Measurements from ENCODE around the gene TMEM80.
"Not testable (repeated sequence)": the region's sequence is repeated elsewhere in the genome, so short reads cannot be mapped to it uniquely, and the experiment has no call there.

TMEM80 gene

DNA sequence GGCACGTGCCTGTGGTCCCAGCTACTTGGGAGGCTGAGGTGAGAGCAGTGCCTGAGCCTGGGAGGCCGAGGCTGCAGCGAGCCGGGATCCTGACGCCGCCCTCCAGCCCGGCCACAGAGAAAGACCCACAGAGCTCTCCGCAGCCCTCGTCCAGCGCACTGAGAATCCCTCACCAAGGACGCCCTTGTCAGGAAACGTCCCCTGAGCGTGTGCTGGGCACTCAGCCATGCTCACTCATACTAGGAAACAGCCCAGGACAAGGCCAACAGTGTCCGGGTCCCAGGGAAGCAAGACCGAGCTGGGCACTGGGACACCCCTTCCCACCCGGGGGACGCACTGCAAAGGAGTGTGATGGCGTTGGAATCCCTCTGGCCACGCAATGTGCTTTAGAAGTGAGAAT lies 15.1 kb upstream of the TMEM80 start:
- DNase-seq: no peak

DNA sequence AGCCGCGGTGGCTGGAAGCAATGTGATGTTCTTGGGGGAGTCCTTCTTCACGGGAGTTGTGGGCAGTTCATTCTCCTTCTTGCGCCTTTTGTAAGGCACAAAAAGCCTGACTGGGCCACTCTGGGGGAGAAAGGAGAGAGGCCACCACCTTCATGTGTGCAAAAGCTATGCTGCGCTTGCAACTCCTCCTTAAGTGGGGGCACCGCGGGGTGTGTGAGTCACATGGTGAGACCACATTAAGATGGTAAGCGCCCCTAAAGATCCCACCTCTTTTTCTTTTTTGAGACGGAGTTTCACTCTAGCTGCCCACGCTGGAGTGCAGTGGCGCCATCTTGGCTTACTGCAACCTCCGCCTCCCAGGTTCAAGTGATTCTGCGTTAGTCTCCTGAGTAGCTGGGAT lies 14.6 kb upstream of the TMEM80 start:
- no peak for DNase-seq

DNA sequence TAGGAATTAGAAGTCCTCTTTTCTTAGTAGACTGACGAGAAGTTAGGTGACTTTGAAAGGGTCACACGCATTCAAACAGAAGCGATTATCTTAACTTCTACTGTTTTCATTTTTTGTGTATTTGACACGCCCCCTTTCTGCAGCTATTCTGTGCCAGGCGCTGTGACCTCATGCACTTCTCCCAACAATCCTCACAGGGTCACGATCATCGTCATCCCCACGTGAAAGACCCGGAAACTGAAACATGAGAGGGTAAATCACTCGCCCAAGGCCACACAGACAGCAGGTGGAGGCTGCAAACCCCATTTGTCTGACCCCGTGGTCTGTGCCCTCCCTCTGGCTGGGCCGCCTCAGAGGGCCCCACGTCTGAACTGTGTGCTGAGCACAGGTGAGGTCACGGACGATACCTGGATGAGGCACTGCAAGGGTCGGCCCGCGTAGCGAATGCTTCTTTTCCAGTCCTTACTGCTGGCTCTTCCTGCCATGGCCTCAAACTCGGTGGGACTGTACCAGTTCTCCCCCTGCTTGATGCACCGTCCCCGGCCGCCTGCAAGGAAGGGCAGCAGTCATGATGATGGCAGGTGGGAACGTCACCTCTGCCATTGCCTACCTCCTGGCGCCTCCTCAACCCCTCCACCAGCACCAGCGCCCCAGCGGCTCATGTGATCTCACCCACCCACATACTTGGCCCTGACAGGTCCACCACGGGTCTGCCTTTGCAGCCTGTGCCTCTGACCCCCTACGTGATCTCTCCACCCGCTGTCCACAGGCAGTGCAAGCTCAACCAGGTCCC lies 9.0 kb upstream of the TMEM80 start:
- DNase-seq: no peak

DNA sequence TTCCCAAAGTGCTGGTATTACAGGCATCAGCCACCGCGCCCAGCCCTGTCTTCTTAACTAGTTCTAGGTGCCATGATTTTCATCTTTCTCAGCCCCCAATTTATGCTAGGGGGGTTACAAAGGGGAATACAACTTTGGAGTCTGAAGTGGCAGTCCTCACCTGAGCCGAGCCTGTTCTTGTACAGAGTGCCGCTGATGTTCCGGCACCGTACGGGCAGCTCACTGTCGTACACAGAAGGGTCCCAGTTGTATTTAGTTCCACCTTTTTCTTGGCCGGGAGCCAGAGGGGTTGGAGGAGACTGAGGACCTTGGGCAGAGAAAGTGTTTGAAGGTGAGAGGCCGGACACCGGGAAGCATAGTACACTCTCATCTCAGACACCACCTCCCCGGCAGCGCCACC lies 7.9 kb upstream of the TMEM80 start:
- no peak for DNase-seq

DNA sequence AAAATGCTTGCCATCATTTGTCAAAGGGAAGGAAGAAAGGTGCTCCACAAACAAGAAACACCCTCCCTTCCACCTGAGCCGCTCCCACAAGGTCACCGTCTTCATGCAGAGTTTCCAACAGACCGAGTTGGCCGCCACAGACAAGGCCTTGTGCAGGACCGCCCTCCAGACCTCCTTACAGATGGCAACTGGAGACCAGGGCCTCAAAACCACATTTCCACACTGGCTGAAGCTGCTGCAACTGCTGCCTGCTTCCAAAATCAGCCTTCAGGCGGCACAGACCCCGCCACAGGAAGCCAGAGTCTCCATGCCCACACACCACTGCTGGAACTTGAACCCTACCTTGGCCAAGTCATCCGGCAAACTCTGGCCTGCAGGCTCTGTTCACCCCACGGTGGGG lies 6.9 kb upstream of the TMEM80 start:
- DNase-seq: no peak

DNA sequence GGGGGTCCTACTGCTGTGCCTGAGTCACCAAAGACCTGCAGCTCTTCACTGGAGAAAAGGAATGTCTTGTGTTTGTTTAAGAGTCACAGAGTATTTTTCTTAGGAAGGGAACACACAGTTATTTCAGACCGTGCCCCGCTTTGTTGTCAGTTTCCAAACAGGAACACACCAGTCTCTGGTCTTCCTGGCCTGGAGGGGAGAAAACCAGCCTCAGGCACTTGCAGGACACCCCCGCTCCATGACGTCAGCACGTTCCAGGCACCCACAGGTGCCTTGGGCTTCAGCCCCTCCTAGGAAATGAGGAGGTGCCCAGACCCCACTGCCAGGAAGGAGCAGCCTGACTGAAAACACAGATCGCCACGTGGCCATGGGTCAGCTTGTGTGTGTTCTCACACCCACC lies 6.0 kb upstream of the TMEM80 start:
- no peak for DNase-seq

DNA sequence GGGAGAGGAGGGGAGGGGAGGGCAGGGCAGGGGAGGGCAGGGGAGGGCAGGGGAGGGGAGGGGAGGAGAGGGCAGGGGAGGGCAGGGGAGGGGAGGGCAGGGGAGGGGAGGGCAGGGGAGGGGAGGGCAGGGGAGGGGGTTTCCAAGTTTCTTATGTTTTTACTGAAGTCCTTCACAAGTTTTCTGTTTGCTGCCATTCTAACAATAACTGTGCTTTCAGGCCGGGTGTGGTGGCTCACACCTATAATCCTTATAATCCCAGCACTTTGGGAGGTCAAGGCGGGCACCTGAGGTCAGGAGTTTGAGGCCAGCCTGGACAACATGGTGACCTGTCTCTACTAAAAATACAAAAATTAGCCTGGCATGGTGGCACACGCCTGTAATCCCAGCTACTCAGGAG lies 5.4 kb upstream of the TMEM80 start:
- not testable (repeated sequence) for DNase-seq

DNA sequence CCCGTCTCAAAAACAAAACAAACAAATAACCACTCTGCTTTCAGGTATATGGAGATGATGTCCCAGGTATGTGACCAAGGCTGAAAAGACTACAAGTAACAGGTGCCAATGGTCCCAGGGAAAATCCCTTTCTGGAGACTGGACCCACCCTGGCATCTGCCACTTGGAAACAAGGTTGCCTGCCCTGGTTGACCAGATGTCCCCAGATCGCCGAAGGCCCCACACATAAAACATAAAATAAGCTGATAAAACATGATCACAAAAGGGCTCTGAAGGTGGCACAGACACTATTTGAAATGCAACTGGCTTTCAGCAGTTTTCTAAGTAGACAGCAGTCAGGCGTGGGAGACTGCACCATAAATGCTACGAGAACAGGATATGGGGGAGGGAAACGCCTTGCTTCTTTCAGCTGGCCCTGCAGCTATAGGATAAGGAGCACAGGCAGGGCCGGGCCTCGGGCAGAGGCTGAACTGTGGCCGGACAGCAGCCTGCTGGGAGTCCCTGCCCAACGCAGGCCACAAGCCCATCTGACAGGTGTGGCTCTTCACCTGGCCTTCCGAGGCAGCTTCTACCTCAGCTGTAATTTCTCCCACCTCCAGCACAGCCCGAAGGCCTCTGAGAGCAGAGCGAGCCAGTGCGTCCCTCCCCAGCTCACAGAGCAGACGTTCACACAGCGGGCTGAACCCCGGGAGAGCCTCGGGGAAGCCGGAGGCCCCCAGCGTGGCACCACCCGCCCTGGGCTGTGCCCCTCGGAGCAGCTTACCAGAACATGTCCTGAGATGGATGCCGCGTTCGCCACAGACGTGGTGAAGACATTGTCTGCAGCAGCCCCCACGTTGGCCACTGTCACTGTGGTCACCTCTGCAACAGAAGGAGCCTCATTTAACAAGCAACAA lies 4.6 kb upstream of the TMEM80 start:
- no peak for DNase-seq

DNA sequence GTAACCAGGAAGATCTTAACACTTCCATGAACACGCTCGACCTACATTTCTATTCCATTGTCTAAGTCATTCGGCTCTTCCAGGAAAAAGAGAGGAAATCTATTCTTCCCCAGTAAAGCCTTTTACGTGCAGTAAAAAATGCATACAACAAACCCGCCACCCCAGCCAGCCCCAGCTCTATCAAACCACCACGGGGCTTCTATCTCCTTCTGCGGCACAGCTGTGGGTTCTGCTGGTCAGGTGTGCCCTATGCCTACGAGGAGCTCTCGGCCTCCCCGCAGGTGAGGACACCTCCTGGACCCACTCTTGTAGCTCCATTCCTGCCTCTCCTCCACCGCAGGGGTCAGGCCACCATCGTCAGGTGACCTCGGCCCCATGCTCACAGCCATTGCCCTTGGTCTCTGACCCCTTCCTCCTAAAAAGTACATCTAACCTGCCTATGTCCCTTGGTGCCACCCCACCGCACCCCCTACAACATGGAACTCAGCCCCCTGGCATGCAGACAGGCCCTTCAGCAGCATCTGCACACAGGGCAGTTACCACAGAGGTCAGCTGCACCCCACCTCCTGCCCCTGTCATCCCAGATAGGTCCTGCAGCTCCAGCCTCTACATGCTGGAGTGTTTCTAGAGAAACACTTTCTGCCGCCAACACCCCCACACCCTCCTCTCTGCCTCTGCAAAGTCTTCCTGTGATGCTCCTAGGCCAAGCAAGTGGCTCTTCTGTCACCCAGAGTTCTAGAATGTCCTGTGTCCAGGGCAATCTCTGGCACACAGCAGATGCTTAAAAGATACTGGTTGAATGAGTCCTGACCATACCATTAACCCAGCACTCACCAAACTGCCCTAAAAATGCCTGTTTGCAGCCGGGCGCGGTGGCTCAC lies 3.7 kb upstream of the TMEM80 start:
- no peak for DNase-seq

DNA sequence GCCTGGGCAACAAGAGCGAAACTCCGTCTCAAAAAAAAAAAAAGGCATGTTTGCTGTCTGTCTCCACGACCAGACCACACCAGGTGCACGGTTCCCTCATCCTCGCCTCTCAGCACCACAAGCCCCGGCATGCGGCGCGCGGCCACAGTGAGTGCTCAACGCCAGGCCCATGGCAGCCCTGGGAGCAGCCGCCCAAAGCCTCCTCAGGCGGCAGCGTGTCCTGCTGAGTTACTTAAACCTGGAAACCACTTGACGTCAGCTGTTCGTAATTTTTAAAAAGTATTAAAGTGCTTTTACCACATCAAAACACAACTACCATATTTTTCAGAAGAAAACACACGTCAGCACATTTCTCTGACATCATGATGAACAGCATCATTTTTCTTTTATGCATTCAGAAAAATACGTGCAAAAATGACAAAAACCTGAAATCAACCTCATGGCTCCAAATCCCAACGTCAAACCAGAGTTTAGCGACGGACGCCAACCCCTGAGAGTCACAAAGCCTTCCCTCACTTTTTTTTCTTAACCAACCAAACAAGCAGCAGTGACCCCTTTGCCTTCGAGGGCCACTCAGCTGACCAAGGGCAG lies 2.7 kb upstream of the TMEM80 start:
- DNase-seq: no peak

DNA sequence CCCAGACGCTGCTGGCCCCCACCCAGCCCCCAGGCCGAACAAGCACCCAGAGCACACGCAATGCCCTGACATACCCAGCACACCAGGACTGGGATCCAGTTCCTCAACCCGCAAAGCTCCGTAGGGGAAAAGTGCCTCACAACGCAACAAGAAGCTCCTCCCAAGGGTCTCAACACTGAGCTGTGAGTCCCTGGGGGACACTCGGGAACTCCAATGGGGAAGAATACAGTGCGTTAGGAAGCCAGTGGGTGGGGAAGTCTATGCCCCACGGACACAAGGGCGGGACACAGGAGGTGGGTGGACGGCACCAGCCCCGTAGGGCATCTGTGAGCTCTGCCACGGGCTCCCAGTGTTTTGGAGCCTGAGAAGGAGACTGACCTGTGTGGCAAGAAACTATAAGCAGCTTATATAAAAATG lies 2.2 kb upstream of the TMEM80 start:
- DNase-seq: no peak

DNA sequence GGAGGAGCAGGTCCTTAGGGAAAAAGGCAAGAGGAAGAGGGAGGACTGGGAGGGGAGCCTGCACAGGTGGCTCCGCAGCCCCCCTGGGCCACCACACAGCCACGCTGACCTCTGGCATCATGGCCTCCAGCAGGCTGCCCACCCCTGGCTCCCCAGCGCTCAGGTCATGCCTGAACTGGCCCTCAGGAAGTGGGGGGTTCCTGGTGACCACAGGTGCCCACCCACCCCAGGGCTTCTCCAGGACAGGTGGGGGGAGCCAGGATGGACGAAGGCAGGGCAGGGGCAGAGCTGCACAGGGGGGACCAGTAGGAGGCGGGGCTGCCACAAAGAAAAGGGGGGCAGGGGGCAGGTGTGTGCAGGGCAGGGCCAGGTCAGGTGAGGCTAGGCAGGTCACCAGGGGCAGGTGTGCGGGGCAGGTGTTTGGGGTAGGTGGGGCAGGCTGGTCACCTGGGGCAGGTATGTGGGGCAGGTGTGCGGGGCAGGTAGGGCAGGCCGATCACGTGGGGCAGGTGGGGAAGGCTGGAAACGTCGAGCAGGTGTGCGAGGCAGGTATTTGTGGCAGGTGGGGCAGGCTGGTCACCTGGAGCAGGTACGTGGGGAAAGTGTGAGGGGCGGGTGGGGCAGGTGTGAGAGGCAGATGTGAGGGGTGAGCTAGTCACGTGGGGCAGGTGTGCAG lies 1.6 kb upstream of the TMEM80 start:
- no peak for DNase-seq

DNA sequence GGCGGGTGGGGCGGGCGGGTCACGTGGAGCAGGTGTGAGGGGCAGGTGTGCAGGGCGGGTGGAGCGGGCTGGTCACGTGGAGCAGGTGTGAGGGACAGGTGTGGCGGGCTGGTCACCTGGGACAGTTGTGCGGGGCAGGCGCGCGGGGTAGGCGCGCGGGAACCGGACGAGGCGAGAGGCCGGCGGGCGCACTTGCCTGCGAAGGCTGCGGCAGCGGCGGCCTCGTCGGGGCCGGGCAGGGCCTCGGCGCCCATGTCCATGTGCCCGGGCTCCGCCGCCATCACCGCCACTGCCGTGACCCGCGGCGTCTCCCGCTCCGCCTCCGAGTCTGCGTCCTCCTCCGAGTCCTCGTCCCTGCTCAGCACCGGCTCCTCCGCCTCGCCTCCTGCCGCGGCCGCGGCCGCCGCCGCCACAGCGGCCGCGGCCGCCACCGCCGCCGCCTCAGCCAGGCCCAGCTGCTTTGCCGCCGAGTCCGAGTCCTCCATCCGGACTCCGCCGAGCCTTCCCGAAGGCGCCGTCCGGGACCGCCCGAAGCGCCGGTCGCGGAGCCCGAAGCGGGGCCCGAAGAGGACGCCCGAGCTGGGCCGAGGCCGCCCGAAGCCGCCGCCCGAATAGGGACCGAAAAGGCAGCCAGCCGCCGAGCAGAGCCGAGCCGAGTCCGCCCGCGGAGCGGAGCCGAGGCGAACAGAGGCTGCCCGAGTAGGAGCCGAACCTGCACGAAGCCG lies 891 bp upstream of the TMEM80 start, which contains the start of gene DEAF1:
TSS of gene DEAF1 (minus strand) at position 660 of the 725 bp plus-strand sequence. CDS start at position 485, 175 bp downstream.
- DNase-seq: peak; percentile 88

DNA sequence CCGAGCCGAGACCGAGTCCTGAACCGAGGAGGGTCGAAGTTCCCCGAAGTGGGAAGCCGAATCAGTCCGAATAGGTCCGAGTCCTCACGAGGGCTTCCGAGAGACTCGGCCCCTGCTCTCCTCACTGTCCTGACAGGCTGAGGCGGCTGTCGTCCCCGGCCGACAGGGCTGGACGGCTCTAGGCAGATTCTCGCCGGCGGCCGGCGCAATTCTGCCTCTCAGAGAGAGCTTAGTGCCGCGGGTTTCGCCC lies 403 bp upstream of the TMEM80 start:
- DNase-seq: no peak

DNA sequence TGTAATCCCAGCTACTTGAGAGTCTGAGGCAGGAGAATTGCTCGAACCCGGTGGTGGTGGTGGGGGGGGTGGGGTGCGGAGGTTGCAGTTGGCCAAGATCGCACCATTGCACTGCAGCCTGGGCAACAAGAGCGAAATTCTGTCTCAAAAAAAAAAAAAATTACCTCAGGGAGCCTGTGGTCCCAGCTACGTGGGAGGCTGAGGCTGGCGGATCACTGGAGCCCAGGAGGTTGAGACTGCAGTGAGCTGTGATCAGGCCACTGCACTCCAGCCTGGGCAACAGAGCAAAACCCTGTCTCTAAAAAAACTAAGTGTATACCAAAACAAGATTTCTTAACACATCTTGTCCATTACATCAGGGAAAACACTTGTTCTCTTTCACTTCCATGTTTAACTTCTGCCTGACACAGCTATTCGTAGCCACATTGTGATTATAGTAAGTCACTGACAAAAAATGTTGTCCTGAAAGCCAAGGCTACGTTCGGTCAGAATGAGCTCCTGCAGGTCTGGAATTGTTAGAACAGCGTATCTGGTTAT lies 1.4 kb downstream of the TMEM80 start:
- DNase-seq: no peak

DNA sequence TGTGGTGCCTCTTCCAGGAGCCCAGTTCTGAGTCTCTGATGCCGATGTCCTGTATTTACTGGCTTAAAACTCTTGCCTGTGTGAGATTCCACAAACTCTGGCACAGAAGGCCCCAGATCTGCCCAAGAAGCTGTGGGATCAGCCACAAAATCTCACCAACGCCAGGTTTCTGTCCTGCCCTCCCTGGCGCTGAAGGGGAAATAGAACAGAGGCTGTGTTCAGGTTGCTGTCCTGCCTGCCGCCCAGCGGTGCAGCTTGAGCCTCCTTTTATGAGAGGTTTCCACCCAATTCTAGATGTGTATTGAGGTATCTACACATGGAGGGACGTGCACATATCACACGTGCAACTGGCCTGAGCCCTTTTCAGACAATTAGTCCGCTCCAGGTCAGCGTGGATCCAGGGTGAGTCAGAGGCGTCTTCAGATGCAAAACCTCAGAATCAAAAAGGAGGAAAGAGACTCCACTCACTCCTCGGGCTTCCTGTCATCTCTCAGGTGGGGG lies 2.2 kb downstream of the TMEM80 start:
- no peak for DNase-seq

DNA sequence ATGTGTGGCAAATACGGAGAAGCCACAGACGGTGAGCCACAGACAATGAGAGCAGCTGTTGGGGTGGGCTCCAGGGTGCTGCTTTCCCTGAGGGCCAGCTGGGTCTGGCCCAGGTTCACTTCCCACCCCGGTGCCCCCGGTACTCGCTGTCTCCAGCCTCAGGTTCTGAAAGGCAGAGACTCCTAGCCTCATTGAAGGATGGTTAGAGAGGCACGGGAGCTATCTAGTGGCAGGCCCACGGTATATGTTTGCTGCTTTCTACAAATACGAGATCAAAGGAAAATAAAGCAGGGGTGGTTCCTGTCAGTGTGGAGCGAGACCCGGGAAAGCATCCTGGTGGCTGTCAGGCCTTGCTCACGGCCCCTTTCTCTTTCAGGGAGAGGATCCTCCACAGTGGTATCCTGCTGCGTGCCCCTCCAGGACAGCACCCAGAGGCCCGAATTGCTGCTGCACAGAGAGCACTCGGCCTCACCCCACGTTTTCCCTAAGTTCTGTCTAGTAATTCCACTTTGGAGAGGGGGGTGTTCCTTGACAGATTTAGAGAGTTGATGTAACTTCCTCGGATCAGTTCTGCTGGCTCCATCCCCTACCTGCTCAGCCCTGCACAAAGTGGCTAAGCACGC lies 3.0 kb downstream of the TMEM80 start:
- DNase-seq: no peak

DNA sequence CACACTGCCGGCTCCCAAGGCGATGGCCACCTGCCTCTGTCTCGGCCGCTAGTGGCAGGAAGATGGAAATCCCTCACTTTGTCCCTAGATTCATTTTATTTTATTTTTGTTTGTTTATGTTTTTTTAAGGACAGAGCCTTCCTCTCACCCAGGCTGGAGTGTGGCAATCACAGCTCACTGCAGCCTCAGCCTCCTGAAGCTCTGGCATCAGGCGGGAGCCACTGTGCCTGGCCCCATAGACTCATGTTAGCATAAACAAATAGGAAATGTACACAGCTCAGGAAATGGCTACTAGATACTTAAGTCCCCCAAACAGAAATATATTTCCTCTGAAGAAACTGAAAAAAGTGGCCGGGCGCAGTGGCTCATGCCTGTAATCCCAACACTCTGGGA lies 3.5 kb downstream of the TMEM80 start:
- no peak for DNase-seq

DNA sequence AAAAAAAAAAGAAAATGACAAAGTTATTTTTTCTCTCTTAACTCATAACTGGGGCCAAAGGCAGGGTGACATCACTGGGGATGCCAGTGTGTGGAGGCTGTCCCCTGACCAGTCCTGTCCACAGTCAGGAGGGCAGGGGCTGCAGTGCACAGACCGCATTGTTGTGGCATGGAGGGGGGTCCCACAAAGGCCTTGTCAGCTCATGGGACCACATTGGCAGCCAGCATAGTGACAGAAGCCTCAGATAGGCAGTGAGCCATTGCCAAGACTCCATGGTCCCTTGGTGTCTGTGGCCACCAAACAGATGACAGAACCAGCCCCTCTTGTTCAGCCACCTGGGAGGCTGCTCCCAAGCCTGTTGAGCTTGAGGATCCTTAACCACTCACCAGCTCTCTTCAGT lies 4.1 kb downstream of the TMEM80 start:
- no peak for DNase-seq

DNA sequence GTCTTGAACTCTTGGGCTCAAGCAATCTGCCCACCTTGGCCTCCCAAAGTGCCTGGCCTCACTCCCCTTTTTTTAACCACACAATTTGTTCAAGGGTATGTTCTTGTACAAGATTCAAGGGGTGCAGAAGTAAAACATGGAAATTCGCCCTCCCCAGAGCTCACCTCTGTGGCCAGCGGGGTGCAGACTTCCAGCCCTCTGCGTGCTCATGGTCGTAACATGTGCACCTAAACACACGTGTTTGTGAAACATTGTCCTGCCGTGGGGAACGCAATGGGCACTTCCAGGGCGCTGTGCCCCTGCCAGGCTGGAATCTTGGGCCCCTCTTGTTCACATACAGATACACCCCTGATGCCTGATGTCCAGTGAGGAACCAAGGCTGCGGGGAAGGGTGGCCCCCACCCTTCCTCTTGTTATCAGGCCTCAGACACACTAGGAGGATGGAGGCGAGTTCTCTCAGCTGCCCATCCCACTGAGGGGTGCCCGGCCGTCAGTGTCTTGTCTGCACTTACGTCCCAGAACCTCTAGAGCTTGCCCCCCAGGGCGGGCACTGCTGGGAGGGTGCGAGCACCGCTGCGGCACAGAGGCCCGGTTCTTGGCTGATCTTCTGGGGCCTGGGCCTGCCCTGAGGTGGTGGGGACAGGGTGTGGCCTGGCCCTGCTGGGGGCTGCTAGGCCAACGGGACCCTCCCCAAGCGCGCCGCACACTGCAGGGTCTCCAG lies 6.3 kb downstream of the TMEM80 start:
- no peak for DNase-seq
